GM21619 (cell line): ENCODE data around the gene CELSR1.

ENCODE experiments used
- ATAC-seq: cut with Tn5 transposase; IDR thresholded peaks from one replicate; pipeline ENCODE4 v1.9.1; 2021; ENCODE audit not compliant: unreplicated experiment

Gene CELSR1

DNA sequence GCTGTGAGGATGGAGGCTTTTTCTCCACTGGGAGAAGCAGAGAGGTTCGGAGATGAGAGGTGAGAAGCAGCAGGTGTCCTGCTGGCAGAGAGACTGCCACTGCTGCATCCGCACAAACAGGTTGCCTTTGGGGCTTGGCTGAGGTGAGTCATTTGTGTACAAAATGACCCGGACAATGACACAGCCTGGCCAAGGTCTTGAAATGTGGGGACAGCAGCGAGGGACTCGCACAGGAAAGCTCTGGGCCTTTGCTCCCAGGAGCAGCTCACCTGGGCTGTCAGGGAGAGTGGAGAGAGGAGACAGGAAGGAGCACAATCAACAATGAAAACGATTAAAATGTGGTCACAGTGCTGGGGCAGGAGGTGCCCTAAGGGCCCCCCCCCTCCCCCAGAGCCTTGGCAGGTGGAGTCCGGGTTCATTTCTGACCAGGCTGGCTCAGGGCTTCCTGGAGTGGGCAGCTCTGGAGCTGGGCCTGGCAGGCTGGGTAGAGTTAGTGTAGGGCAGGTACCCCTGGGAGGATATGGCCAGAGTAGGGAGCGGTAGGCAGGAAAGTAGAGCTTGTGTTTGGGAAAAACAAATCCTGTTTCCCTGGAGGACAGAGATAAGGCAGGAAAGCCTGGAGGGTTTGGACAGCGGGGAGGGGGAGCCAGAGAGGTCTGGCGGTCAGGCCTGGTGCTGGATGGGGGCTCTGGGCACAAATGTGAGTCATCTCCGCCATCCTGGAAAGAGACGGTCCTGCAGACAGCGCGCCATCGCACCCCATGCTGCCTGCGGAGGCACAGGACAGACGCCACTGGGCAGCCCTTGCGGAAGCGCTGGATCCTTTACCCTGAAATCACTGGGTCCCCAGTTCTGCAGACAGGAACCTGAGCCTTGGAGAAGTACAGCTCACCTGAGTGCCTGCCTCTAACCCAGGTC lies 37.8 kb upstream of the CELSR1 start:
- no peak for ATAC-seq

DNA sequence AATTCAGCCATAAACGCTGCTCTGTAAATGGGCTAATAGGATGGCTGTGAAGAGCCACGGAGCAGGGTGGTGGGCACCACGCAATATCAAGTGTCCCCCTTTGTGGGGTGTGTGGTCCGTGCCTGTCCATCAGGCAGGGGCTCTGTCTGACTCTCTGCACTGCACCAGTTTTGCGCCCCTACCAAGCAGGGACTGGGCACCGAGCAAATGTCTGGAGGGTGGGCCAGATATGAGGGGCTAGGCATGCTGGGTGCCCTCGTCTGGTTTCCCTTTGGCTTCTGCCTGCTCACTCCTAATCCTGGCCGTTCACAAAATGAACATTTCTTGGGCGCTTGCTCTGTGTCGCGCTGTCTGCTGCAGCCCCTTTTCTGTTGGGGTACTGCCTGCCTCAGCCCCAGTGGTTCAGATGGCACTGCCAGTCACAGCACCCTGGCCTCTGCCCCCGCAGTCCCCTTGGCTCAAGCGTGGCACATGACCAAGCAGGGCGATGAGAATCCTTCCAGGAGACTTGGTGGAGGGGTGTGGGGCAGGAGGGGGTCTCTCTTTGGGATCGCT lies 37.1 kb upstream of the CELSR1 start:
- ATAC-seq: no peak

DNA sequence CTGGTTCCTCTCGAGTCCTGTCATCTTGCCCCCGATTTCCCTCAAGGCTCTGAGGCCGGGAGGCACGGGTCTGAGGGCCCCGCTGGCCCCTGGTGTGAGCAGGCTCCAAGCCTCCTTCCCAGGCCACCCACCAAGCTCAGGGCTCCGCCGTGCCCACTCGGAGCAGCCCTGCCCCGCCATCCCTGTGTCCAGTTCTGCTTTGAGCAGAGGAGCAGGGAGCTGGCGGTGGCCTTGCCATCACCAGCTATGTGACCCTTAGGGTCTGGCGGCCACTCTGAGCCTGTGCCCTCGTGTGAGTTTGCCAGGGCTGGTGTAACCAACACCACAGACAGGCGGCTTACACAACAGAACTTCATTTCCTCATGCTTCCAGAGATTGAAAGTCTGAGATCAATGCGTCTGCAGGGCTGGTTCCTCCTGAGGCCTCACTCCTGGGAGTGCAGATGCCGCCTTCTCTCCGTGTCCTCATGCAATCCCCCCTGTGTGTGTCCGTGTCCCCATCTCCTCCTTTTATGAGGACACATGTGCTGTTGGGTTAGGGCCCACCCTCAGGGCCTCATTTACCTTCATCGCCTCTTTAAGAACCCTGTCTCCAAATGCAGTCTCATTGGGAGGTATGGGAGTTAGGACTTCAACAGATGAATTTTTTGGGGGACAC lies 36.5 kb upstream of the CELSR1 start:
- no peak for ATAC-seq

DNA sequence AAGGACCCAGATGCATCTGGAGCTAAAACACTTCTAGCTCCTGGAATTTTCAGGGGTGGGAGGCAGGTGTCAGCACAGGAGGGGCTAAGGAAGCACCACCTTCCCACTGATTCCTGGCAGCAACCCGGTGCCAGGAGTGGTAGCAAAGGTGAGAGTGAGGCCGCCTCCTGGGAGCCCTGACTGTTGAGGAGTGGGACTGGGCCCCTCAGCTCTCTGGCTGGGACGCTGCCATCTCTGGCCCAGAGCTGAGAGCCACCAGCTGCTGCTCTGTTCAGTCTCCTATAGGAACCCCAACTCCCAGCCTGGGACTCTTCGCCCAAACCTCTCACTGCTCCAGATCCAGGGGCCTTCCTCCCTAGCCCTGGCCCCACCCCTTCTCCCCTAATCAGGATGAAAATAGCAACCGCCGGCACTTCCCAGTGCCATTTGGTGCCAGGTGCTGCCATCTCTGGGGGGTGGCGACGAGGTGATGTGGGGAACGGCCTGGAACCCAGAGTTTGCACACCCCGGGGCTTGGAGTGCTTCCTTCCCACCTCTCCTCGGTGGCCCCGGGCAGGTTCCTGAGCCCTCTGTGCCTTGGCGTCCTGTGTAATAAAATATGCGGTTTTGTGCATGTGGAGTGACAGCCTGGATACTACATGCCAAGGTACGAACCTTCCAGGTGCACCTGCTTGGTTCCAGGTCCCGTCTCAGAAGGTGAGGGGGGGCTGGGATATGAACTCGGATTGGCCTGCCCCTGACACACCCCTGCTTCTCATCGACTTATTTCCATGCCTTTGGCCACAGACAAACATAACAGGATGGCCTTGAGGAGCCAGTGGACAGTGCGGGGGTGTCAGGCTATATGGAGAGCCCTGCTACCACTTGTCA lies 35.7 kb upstream of the CELSR1 start:
- ATAC-seq: no peak

DNA sequence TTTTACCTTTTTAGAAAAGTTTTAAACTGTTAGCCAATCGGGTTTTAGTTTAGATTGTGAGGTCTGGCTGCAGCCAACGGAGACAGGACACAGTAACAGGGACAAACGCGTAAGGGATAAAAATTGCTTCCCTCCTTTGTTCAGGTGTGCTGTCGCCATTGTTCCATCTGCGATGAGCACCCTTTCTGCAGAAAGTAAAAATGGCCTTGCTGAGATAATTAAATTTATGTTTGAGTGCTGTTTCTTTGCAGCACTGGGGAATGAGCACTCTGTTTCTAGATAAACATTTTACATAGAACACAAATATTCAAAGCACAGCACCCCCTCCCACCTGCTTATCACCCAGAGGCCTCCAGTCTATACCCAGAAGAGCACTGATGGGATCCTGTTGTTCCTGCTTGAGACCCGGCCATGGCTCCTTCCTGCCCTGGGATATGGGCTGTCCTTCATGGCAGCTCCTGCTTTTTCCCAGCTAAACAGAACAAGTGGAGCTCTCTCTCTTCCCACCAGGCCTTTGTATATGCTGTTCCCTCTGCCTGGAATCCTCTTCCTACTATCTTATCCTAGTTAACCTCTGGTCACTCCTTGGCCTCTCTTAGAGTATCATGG lies 34.3 kb upstream of the CELSR1 start:
- ATAC-seq: no peak

DNA sequence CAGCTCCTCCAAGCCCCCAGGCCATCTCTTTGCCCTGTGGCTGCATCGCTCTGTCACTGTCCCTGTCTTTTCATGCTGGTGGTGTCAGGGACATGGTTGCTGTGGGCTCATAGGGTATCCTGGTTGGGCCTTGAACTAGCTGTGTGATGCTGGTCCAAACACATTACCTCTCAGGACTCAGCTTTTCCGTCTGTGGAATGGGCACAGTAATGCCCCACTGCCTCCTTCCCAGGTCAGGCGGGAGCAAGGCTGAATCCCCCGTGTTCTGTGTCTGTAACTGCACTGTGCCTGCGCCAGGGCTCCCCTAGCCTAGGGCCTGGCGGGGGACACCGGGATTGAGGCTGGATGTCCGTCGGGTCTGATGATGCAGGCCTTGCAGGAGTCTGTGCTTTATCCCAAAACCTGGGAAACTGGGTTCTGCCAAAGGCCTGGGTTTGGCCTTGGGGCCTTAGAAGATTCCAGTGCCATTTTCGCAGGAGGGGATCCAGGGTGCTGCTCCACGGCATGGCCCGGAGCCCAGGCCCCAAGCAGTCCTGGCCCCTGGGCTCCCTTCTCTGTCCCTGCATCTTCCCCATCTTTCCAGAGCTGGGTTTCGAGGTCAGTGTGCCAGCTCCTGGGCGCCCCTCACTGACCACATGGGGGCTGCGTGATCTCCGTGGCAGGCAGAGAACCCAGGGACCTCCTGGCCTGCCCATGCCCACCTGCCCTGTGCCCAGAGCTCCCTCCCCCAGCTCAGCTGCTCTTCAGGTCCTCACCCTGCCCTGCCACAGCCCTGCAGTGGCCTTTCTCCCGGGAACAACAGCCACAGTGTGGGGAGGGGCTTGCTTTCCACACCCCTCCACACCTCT lies 32.7 kb upstream of the CELSR1 start:
- no peak for ATAC-seq

DNA sequence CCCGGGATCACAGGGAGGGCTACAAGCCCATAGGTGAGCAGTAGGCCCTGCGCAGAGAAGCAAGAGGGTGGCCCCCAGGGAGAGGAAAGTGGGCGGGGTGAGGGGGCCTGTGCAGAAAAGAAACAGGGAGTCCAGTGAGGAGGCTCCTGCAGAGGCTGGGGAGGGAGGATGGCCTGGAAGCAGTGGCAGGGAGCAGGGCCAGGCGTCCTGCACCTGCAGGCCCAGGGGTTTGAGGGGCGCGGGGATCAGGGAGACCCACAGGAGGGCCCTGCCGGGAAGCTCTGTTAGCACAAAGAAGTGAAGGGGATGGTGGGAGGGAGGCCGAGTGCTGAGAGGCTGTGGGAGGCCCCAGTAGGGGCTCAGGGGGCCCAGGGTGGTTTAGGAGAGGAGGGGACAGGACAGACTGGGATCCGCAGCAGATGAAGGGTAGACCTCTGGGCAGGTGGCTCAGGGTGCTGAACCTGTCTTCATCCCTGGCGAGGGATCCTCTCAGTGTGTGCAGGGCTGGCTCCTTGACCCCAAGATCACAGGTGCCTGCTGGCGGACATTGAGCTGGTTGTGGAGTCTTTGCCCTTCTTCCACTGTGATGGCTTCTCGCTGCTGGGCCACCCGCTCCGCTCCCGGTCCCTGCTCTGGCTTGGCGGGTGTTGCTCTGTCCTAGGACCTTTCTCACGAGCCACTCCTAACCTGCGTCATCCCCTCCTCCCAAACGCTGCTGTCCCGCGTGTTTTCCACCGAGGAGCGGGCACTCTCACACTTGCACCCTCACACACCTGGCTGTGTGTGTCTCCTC lies 31.8 kb upstream of the CELSR1 start:
- no peak for ATAC-seq

DNA sequence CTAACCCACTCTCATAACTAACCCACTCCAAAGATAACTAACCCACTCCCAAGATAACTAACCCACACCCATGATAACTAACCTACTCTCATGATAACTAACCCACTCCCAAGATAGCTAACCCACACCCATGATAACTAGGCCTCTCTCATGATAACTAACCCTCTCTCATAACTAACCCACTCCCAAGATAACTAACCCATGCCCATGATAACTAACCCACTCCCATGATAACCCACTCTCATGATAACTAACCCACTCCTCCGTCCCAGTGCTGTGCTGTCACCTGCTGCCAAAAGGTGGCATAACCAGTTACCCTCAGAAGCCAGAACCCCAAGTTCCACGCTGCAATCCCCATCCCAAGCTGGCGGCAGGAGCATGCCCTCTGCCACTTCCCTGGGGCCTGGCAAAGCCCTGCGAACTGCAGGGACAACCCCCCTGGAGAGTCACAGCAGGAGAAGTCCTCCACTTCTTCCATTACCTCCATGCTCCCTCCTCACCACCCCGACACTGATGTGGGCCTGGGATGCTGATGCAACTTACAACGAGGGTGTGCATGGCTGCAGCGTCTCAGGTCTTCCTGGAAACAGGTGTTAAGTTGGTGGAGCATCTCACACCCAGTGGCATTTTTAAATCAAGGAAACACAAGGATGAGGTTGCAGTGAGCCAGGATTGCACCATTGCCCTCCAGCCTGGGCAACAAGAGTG lies 30.8 kb upstream of the CELSR1 start:
- no peak for ATAC-seq

DNA sequence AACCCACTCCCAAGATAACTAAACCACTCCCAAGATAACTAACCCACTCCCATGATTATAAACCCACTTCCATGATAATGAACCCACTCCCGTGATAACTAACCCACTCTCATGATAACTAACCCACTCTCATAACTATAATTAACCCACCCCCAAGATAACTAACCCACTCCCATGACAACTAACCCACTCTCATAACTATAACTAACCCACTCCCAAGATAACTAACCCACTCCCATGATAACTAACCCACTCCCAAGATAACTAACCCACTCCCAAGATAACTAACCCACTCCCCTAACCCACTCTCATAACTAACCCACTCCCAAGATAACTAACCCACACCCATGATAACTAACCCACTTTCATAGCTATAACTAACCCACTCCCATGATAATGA lies 30.1 kb upstream of the CELSR1 start:
- ATAC-seq: no peak

DNA sequence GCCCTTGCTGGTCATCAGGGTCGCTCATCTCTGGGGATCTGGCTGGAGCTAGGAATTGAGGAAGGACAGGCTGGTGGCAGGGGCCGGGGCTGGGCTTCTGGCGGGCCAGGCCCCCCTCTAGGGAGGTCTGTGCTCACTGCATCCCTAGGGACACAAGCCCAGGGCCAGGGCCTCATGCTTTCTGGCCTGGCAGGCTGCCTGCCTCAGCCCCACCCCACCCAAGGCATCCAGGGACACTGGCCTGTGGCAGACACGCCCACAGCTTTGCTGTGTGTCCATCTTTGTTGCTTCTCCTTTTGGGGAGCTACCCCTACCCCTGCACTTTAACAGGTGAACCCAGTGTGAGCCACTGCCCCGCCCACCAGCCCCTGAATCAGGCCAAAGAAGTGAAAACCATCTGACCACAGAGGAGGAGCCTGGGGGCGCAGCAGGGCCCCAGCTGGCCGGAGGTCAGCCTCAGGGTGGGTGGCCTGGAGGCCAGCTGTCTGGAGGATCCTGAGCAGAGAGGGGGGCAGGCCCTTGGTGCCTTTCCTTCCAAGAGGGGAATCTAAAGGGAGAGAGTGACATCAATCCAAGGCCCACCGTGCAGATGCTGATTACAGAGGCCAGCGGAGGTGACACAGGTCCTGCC lies 26.8 kb upstream of the CELSR1 start:
- no peak for ATAC-seq

DNA sequence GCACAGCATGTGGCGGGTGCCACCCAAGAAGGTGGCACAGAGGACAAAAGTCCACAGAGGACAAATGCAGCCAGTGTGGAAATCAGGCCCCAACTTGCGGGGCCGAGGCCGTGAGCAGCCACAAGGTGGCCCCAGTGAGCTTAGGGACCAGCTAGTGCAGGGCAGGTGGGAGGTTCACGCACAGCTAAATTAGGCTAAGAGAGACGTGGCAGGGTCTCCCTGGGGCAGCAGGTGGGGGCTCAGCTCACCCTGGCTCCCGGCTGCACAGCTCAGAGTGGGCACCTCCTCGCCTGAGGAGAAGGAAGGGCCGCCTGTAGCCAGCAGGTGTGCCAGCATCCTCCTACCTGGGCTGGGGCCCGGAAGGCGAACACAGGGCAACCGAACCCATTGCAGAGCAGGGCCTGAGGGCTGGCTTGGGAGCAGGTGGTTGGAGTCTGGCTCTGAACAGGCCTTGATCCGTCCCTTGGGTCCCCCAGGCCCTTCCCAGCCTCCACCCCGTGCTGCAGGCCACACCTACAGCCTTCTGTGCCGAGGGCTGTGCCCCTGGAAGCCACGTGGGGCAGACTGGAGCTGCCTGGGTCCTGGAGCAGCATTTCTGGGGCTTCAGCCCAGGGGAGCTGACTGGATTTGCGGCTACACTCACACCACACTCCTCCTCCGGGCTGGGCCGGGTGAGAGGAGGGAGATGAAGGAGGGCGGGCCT lies 26.1 kb upstream of the CELSR1 start:
- no peak for ATAC-seq

DNA sequence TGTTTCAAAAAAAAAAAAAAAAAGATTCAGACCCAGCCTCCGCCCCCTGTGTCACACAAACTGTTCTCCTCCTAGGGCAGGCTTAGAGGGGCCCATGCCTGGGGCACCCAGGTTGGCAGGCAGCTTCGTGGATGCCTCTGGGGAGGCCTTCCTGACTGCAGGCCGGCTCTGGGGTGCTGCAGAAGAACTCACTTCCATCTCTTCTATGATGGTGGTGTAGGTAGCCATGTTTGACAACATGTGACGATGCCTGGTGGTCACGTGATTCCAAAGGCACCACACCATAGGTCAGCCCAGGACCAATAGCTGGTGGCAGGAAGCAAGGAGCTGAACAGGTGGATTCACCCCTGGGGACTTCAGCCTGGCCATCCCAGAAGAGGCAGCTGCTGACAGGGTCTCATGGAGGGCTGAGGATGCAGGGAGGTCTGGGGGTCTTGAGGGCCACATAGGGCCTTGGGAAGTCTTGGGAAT lies 24.1 kb upstream of the CELSR1 start:
- ATAC-seq: no peak

DNA sequence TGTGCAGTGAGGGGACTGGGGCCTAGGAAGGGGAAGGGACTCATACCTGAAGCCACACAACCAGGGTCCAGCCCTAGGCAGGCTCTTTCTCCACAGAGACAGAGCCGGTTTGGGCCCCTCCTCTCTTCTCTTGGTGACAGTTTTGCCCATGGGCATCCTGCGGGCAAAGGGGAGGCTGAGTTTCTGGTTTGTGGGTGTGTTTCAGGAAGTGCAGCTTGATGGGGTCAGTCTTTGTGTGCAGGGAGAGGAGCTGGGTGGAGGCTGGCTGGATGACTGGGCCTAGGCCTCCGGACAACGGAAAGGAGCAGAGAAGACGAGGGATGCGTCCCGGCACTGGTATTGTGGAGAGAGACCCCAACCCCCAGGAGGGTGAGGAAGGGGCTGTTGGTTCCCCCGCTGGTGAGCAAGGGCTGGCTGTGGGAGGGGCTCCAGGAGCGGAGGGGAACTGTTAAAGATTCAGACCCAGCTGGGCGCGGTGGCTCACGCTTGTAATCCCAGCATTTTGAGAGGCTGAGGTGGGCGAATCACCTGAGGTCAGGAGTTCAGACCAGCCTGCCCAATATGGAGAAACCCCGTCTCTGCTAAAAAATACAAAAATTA lies 23.4 kb upstream of the CELSR1 start:
- ATAC-seq: no peak

DNA sequence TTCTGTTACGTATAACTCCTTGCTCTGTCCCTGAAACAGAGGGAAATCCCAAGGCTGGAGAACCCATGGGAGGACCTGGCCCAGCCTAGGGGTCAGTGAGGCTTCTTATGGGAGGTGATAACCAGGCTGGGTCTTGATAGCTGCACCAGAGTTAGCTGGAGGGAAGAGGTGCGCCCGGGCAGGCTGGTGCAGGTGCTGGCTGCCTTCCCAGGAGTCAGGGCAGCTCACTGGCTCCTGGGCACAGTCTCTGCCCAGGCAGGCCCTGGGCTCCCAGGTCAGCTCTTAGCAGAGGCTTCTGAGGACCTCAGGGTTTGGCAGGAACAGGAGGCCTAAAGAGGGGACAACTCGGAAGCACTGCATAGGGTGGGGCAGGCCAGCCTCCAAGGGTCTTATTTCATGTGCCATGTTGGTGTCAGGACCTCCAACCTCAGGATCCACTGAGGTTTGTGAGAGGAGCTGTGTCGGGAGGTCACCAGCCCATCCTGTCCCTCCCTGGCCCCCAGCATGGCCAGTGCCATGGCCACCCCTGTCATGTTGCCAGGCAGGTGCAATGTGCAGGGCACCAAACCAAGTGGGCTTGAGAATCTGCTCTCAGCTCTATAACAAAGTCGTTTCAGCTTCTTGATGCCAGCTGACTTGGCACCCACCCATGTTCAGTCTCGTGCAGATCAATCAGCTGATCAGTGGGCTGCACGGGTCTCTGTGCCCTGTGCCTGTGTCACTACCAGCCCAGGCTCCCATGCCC lies 20.5 kb upstream of the CELSR1 start:
- ATAC-seq: no peak

DNA sequence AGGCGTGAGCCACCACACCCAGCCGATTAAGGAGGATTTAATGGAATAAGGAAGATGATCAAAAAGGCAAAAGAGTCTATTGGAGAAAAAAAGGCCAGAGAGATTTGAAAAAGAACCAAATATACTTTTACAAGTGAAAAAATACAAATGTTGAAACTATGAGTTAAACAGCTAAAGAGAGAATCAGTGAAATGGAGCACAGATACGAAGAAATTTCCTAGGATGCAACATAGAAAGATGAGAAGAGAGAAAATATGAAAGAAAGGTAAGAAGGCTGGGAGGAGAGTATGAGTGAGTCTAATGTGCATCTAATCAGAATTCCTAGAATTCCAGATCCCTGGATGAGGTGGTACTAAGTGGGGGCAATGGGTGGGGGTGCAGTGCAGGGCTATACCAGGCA lies 19.4 kb upstream of the CELSR1 start:
- no peak for ATAC-seq

DNA sequence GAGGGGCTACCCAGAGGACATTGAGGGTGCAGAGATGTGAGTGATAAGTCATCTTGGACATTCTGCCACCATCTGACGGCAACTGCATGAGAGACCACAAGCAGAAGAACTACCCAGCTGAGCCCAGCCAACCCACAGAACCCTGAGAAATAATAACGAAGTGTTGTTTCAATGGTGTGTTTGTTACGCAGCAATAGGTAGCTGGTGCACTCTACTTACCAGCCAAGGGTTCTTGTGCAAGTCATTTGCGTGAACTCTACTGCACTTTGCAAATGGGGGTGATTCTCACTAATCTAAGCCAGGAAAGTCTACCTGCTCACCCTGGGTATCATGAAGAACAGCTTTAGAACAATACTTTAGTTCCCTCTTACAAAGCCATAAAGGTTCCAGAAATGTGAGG lies 15.8 kb upstream of the CELSR1 start:
- ATAC-seq: no peak
